ENCODE results near the gene BLID.
A peak's percentile ranks its signal among the peaks of the same experiment; 100 is the strongest.

Gene BLID

DNA sequence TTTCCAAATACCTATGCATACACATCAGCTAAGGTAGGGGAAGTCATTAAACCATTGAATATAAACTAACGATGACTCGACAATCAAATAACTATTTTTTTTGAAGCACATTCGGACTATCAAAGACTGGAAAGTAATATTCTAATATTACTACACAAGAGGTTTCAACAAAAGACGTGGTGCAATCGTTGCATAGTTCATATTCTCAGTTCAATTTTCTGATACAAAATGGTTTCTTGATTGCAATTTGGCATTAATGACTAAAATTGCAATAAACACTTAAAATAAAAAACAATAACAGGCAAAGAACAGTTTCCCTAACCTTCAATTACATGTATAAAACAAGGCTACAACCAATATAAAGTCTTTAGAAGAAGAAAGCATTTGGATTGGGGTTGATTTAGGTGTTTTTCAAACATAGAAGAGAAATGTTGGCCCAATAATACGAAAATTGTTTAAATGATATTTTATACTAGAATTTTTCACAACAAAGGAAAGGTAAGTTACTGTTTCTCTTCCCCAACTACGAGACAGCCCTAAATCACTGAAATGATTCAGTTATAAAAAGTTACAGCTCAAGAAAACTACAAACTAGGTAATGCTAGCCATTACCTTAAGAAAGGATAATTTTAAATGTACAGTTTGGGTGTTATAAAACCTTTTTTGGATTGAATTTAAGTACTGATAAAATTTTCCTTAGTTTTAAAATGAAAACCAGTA is 17.6 kb downstream of the BLID start:
- H3K27ac ChIP-seq (ENCODE audit: low read depth in 2 of 2, low read length in 2 of 2) = no peak overlapping the region
- no peak overlapping the region for H3K9ac ChIP-seq (ENCODE audit: low read depth in 1 of 2, low read length in 2 of 2)
- no peaks in the 10 kb centered on the region for H3K4me1 ChIP-seq (ENCODE audit: control insufficient read depth in 2 of 2, insufficient read depth in 2 of 2, low read length in 2 of 2)
- H3K27me3 ChIP-seq (ENCODE audit: control insufficient read depth in 2 of 2, insufficient read depth in 2 of 2, low read length in 2 of 2) = peaks cover 0 to 2% of the 10 kb centered on the region in 2 donors
- no peaks in the 10 kb centered on the region for H3K9me3 ChIP-seq (ENCODE audit: control insufficient read depth in 2 of 2, low read length in 2 of 2)
- H3K36me3 ChIP-seq (ENCODE audit: control insufficient read depth in 2 of 2, insufficient read depth in 2 of 2, low read length in 2 of 2) = no peaks in the 10 kb centered on the region
- H3K4me3 ChIP-seq (ENCODE audit: low read length in 2 of 2) = peak overlapping the region in 1 of 2 donors; percentile 9

DNA sequence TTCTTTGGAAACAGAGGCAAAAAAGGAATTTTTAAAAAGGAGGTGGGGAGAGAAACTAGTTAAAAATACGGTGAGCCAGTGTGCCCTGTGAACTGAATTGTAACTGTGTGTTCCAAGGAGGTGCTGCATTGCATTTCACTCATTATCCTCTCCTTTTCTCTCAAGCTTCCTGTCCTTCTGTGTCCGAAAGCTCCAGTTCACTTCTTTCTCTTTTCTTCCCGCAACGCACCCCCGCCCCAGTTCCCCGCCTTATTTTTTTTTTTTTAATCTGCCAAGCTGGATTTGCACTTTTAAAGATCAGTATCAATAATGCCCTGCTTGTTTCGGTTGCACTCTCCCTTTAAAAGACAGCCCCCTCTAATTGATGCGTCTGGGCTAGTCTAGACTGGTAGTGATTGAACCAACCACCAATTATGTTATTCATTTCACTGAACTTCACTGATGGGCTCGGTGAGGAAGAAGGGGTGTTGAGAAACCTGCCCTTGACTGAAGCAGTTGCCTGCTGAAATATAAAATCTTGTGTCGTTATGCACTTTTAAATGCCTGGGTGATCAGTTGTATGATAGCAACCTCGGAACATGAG is 18.5 kb downstream of the BLID start:
- H3K27ac ChIP-seq (ENCODE audit: low read depth in 2 of 2, low read length in 2 of 2) = no peak overlapping the region
- no peak overlapping the region for H3K4me3 ChIP-seq (ENCODE audit: low read length in 2 of 2)
- H3K27me3 ChIP-seq (ENCODE audit: control insufficient read depth in 2 of 2, insufficient read depth in 2 of 2, low read length in 2 of 2) = peaks cover 0 to 2% of the 10 kb centered on the region in 2 donors
- H3K9me3 ChIP-seq (ENCODE audit: control insufficient read depth in 2 of 2, low read length in 2 of 2) = no peaks in the 10 kb centered on the region
- no peak overlapping the region for H3K9ac ChIP-seq (ENCODE audit: low read depth in 1 of 2, low read length in 2 of 2)
- H3K36me3 ChIP-seq (ENCODE audit: control insufficient read depth in 2 of 2, insufficient read depth in 2 of 2, low read length in 2 of 2) = no peaks in the 10 kb centered on the region
- no peaks in the 10 kb centered on the region for H3K4me1 ChIP-seq (ENCODE audit: control insufficient read depth in 2 of 2, insufficient read depth in 2 of 2, low read length in 2 of 2)

DNA sequence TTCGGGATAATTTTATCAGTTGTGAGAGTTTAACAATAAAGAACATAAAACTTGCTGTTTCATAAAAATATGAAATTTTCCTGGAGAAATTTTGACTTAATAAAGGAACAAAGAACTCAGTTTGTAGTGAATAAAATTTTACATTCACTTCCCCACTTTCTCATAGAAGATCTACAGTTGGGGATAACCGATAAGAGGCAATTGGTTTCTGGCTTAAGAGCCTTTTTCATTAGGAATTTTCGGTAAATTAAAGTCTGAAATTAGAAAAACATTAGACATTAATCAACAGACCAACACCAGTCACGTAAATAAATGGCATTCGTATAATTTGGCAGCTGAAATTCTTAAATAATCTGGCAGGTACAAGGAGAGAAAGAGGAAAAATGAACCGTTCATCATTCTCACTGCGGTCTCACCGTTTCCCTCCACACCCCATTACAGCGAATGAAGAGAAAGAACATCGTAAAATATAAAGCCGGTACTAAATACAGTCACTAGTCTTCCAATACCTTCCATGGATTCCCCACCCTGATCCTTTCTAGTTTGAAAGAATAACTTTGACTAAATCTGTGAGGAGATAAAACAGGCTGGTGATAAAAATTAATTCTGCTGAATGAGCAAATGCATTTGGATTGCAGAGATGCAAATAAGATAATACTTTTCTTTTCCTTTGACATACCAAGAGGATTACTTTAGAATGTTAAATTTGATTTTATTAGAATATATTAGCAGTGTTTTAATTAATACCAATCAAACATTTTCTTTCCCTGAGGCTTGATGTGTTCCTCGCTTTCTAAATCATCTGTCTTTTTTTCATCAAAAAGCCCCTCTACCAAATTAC is 19.5 kb downstream of the BLID start:
- no peak overlapping the region for H3K4me3 ChIP-seq (ENCODE audit: low read length in 2 of 2)
- no peak overlapping the region for H3K9ac ChIP-seq (ENCODE audit: low read depth in 1 of 2, low read length in 2 of 2)
- H3K4me1 ChIP-seq (ENCODE audit: control insufficient read depth in 2 of 2, insufficient read depth in 2 of 2, low read length in 2 of 2) = no peaks in the 10 kb centered on the region
- no peak overlapping the region for H3K27ac ChIP-seq (ENCODE audit: low read depth in 2 of 2, low read length in 2 of 2)
- no peaks in the 10 kb centered on the region for H3K36me3 ChIP-seq (ENCODE audit: control insufficient read depth in 2 of 2, insufficient read depth in 2 of 2, low read length in 2 of 2)
- H3K9me3 ChIP-seq (ENCODE audit: control insufficient read depth in 2 of 2, low read length in 2 of 2) = no peaks in the 10 kb centered on the region
- peaks cover 0 to 2% of the 10 kb centered on the region in 2 donors for H3K27me3 ChIP-seq (ENCODE audit: control insufficient read depth in 2 of 2, insufficient read depth in 2 of 2, low read length in 2 of 2)

DNA sequence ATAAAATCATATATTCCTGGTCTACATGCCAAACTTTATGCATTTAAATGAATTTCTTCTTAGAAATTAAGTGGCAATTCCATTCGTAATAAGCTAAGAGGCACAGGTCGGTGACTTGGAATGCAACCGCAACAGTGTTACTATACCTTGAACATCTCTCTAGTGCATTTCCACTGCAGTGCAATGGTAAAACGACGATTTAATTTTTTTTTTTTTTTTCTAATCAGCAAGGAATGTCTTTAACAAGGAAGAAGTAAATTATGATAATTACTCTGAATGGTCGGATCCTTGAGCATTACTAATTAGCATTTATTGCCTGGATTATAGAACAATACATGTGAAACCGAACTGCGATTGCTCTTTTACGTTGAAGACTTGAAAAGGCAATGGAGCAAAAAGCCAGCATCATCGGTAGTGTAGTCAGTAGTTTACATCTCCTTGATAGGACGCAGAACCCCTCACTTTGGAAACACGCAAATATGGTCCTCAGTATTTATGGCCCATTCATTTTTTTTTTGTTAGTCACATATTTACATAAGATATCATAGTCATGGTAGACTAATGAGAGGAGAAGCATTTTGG is 20.2 kb downstream of the BLID start:
- H3K9ac ChIP-seq (ENCODE audit: low read depth in 1 of 2, low read length in 2 of 2) = no peak overlapping the region
- H3K27ac ChIP-seq (ENCODE audit: low read depth in 2 of 2, low read length in 2 of 2) = no peak overlapping the region

DNA sequence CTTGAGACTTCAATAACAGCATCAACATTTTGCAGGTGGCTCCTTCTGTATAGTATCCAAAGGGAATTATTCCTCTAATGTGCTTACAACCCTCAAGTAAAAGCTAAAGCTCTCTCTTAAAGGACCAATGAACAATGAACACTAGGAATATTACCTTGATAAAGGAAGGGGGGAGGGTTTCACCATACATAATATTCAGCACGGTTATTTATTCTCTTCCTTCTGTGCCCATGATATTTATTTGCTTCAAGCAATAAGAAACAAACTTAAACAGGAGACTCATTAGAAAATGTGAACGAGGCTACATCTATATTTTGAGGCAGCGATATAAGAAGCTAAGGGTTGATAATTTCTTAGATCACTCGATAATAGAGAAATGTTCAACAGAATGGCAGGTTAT is 21.2 kb downstream of the BLID start:
- H3K36me3 ChIP-seq (ENCODE audit: control insufficient read depth in 2 of 2, insufficient read depth in 2 of 2, low read length in 2 of 2) = no peaks in the 10 kb centered on the region
- no peaks in the 10 kb centered on the region for H3K27me3 ChIP-seq (ENCODE audit: control insufficient read depth in 2 of 2, insufficient read depth in 2 of 2, low read length in 2 of 2)
- no peak overlapping the region for H3K4me3 ChIP-seq (ENCODE audit: low read length in 2 of 2)
- no peak overlapping the region for H3K27ac ChIP-seq (ENCODE audit: low read depth in 2 of 2, low read length in 2 of 2)
- H3K9me3 ChIP-seq (ENCODE audit: control insufficient read depth in 2 of 2, low read length in 2 of 2) = no peaks in the 10 kb centered on the region
- H3K4me1 ChIP-seq (ENCODE audit: control insufficient read depth in 2 of 2, insufficient read depth in 2 of 2, low read length in 2 of 2) = no peaks in the 10 kb centered on the region
- no peak overlapping the region for H3K9ac ChIP-seq (ENCODE audit: low read depth in 1 of 2, low read length in 2 of 2)

More for the DNA sequence above, 20.2 kb downstream of the BLID start:
- Histone ChIP-seq H3K4me1 (ENCODE audit: control insufficient read depth in 2 of 2, insufficient read depth in 2 of 2, low read length in 2 of 2) (no peaks in the 10 kb centered on the region), H3K36me3 (ENCODE audit: control insufficient read depth in 2 of 2, insufficient read depth in 2 of 2, low read length in 2 of 2) (no peaks in the 10 kb centered on the region), H3K27me3 (ENCODE audit: control insufficient read depth in 2 of 2, insufficient read depth in 2 of 2, low read length in 2 of 2) (peaks cover 0 to under 1% of the 10 kb centered on the region in 2 donors), H3K4me3 (ENCODE audit: low read length in 2 of 2) (no peak overlapping the region), H3K9me3 (ENCODE audit: control insufficient read depth in 2 of 2, low read length in 2 of 2) (no peaks in the 10 kb centered on the region)

DNA sequence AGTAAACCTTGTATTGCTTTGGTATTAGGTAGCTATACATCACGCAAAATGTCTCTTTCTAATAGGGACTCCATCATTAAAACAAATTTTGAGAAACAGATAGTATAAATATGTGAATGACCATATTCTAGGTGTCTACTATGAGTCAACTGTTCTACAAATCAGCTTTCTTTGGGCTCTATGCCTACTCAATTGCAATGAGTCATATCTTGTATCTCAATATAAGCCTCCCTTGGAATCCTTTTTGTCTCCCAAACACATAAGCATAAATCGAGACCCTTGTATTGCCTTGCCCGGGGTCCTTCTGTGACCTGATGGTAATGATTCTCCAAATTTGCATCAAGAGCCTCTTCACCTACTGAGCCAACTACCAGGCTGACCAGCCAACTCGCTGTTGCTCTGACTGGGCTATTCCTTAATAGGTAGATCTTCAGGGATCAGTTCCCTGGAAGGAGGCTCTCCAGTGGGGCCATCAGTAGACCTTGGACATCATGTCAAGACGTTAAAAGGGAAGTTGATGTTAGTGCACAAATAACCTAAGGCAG is 22.2 kb downstream of the BLID start:
- no peak overlapping the region for H3K27ac ChIP-seq (ENCODE audit: low read depth in 2 of 2, low read length in 2 of 2)
- no peak overlapping the region for H3K9ac ChIP-seq (ENCODE audit: low read depth in 1 of 2, low read length in 2 of 2)
- H3K9me3 ChIP-seq (ENCODE audit: control insufficient read depth in 2 of 2, low read length in 2 of 2) = no peaks in the 10 kb centered on the region
- H3K27me3 ChIP-seq (ENCODE audit: control insufficient read depth in 2 of 2, insufficient read depth in 2 of 2, low read length in 2 of 2) = no peaks in the 10 kb centered on the region
- H3K36me3 ChIP-seq (ENCODE audit: control insufficient read depth in 2 of 2, insufficient read depth in 2 of 2, low read length in 2 of 2) = no peaks in the 10 kb centered on the region
- no peak overlapping the region for H3K4me3 ChIP-seq (ENCODE audit: low read length in 2 of 2)
- no peaks in the 10 kb centered on the region for H3K4me1 ChIP-seq (ENCODE audit: control insufficient read depth in 2 of 2, insufficient read depth in 2 of 2, low read length in 2 of 2)

DNA sequence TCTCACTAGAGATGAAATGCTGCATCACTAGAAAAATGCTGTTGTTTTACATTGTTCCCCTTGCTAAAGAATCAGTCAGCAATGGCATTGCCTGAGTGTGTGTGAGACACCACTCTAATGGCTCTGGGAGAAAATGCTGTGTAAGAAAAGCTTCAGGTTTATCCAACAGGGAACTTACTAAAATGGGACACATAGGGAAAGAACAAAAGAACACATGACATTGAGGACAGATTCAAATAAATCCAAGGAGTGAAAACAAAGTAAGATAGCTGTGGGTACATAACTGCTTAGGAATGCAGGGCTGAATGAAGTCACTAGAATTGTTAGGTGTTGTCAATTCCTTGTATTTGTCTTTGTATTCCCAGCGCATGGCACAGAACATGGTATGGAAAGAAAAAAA is 24.2 kb downstream of the BLID start:
- Histone ChIP-seq H3K9ac (ENCODE audit: low read depth in 1 of 2, low read length in 2 of 2) (no peak overlapping the region), H3K36me3 (ENCODE audit: control insufficient read depth in 2 of 2, insufficient read depth in 2 of 2, low read length in 2 of 2) (no peaks in the 10 kb centered on the region), H3K4me3 (ENCODE audit: low read length in 2 of 2) (no peak overlapping the region), H3K27ac (ENCODE audit: low read depth in 2 of 2, low read length in 2 of 2) (no peak overlapping the region), H3K9me3 (ENCODE audit: control insufficient read depth in 2 of 2, low read length in 2 of 2) (no peaks in the 10 kb centered on the region), H3K27me3 (ENCODE audit: control insufficient read depth in 2 of 2, insufficient read depth in 2 of 2, low read length in 2 of 2) (no peaks in the 10 kb centered on the region), H3K4me1 (ENCODE audit: control insufficient read depth in 2 of 2, insufficient read depth in 2 of 2, low read length in 2 of 2) (no peaks in the 10 kb centered on the region)

DNA sequence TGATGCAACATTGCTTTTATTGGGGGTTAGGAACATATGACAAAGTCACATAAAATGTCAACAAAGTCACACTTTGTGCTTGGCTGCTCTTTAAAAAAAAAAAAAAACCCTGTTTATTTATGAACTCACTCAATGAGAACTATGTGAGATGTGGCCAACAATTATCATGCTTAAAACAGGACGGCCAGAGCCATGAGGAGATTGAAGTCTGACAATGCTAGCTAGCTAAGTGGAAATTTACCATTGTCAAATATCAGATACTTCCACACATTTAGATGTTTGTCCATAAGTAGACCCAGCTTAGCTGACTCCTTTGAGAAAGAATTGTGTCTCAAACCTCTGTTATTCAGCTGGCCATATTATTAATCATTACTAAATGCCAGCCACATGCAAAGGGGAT is 26.9 kb downstream of the BLID start:
- Histone ChIP-seq H3K27me3 (ENCODE audit: control insufficient read depth in 2 of 2, insufficient read depth in 2 of 2, low read length in 2 of 2) (no peaks in the 10 kb centered on the region), H3K9me3 (ENCODE audit: control insufficient read depth in 2 of 2, low read length in 2 of 2) (no peaks in the 10 kb centered on the region), H3K4me1 (ENCODE audit: control insufficient read depth in 2 of 2, insufficient read depth in 2 of 2, low read length in 2 of 2) (no peaks in the 10 kb centered on the region), H3K4me3 (ENCODE audit: low read length in 2 of 2) (no peak overlapping the region), H3K9ac (ENCODE audit: low read depth in 1 of 2, low read length in 2 of 2) (no peak overlapping the region), H3K27ac (ENCODE audit: low read depth in 2 of 2, low read length in 2 of 2) (no peak overlapping the region), H3K36me3 (ENCODE audit: control insufficient read depth in 2 of 2, insufficient read depth in 2 of 2, low read length in 2 of 2) (no peaks in the 10 kb centered on the region)

DNA sequence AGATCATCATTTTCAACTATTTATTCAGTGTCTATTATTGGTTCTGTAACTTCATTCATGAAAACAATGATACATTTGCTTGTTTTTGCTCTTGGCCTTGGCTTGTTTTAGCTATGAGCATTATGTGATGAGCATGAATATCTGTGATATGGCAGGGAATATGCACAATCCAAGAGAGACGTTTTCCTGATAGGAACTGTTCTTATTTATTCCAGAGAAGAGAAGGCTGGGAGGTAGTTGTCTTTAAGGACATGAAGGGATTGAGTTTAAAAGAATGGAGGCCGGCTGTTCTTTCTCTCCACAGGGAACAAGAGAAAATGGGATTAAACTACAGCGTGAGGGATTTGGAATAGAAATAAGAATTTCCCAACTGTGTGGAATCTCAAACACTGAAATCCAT is 30.3 kb downstream of the BLID start:
- no peaks in the 10 kb centered on the region for H3K27me3 ChIP-seq (ENCODE audit: control insufficient read depth in 2 of 2, insufficient read depth in 2 of 2, low read length in 2 of 2)
- no peak overlapping the region for H3K4me3 ChIP-seq (ENCODE audit: low read length in 2 of 2)
- no peak overlapping the region for H3K9ac ChIP-seq (ENCODE audit: low read depth in 1 of 2, low read length in 2 of 2)
- no peaks in the 10 kb centered on the region for H3K36me3 ChIP-seq (ENCODE audit: control insufficient read depth in 2 of 2, insufficient read depth in 2 of 2, low read length in 2 of 2)
- H3K27ac ChIP-seq (ENCODE audit: low read depth in 2 of 2, low read length in 2 of 2) = no peak overlapping the region
- H3K4me1 ChIP-seq (ENCODE audit: control insufficient read depth in 2 of 2, insufficient read depth in 2 of 2, low read length in 2 of 2) = no peaks in the 10 kb centered on the region
- H3K9me3 ChIP-seq (ENCODE audit: control insufficient read depth in 2 of 2, low read length in 2 of 2) = no peaks in the 10 kb centered on the region

DNA sequence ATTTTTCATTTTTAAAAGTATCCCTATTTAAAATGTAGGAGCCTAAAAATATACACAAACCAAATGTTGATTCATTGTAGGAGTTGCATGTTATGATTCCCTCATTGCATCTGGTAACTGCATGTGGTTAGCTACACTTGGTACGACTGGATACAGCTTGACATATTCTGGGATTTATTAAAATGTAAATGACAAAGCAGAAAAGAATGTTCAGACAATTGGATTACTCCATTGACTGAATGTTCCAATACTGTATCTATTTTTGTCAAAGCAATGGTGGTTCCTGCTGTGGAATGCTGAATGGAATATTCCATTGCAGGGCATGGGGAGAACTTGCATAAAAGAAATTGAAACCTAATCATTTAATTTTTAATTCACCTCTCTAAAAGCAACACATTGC is 30.8 kb downstream of the BLID start:
- Histone ChIP-seq H3K36me3 (ENCODE audit: control insufficient read depth in 2 of 2, insufficient read depth in 2 of 2, low read length in 2 of 2) (no peaks in the 10 kb centered on the region), H3K27ac (ENCODE audit: low read depth in 2 of 2, low read length in 2 of 2) (no peak overlapping the region)

More for the DNA sequence above, 30.8 kb downstream of the BLID start:
- no peaks in the 10 kb centered on the region for H3K9me3 ChIP-seq (ENCODE audit: control insufficient read depth in 2 of 2, low read length in 2 of 2)
- no peaks in the 10 kb centered on the region for H3K4me1 ChIP-seq (ENCODE audit: control insufficient read depth in 2 of 2, insufficient read depth in 2 of 2, low read length in 2 of 2)
- no peaks in the 10 kb centered on the region for H3K27me3 ChIP-seq (ENCODE audit: control insufficient read depth in 2 of 2, insufficient read depth in 2 of 2, low read length in 2 of 2)
- H3K4me3 ChIP-seq (ENCODE audit: low read length in 2 of 2) = no peak overlapping the region
- no peak overlapping the region for H3K9ac ChIP-seq (ENCODE audit: low read depth in 1 of 2, low read length in 2 of 2)
